GM06990 (cell line): ENCODE results near the gene FLRT1.

Experiments
- DNase-seq: peaks from one replicate; pipeline ENCODE4 v3.0.0-alpha.2; 2011; ENCODE audit not compliant: insufficient read length; ENCODE audit errors: extremely low read depth
- H3K27me3 ChIP-seq: replicated peaks from 2 replicates; pipeline ENCODE4 v1.6.0; 2011; ENCODE audit warnings: low read length; ENCODE audit not compliant: control insufficient read depth, insufficient read depth
- H3K36me3 ChIP-seq: 2 replicates; pipeline ENCODE4 v1.5.1; 2011; ENCODE audit warnings: low read length; ENCODE audit not compliant: control insufficient read depth, insufficient read depth
- H3K4me3 ChIP-seq: replicated peaks from 2 replicates; pipeline ENCODE4 v1.5.1; 2011; ENCODE audit warnings: low read depth, mild to moderate bottlenecking, control low read depth, low read length
- CTCF ChIP-seq: IDR thresholded peaks from 2 replicates; pipeline ENCODE4 v1.5.1; 2011; ENCODE audit warnings: low read length, control low read depth, mild to moderate bottlenecking, inconsistent platforms; ENCODE audit not compliant: insufficient read depth, poor library complexity, severe bottlenecking

Gene FLRT1

GRCh38 chr11:64035576-64035975 is at the start of gene FLRT1:
FLRT1 (plus strand) TSS chr11:64035931; CDS start chr11:64116268, 80,337 bp downstream.
- Histone ChIP-seq H3K36me3 (no peaks in the 10 kb centered on the region), H3K4me3 (no peak within 1 kb of the TSS), H3K27me3 (peaks cover 2% of the 10 kb centered on the region; the same call in 1 of the 2 replicates)
- DNase-seq, result no peak
- TF ChIP-seq CTCF, result no peak

- peak; percentile 86 for DNase-seq
- H3K27me3 ChIP-seq, result no peaks in the 10 kb centered on the region
- peaks cover 13% of the 10 kb centered on the region for H3K36me3 ChIP-seq
- peak within 1 kb of the TSS; percentile 99 for H3K4me3 ChIP-seq
- no peak for TF ChIP-seq CTCF
Observed at GRCh38 chr11:63986156-63986931, 49.4 kb upstream of the FLRT1 start, which contains the start of gene OTUB1. OTUB1 (plus strand) TSS chr11:63986438; CDS start chr11:63986457, 19 bp downstream.

- TF ChIP-seq CTCF, result no peak
- peak overlapping the region; percentile 99 for H3K4me3 ChIP-seq
Observed at GRCh38 chr11:63986932-63987513, 48.7 kb upstream of the FLRT1 start.

GRCh38 chr11:63991558-63991957 is 44.2 kb upstream of the FLRT1 start:
- TF ChIP-seq CTCF, result no peak
- Histone ChIP-seq H3K4me3 (no peak overlapping the region), H3K36me3 (peaks cover 24% of the 10 kb centered on the region), H3K27me3 (no peaks in the 10 kb centered on the region)
- DNase-seq, result no peak

More at GRCh38 chr11:63986932-63987513, 48.7 kb upstream of the FLRT1 start:
- no peak for DNase-seq
- peaks cover 17% of the 10 kb centered on the region for H3K36me3 ChIP-seq
- no peaks in the 10 kb centered on the region for H3K27me3 ChIP-seq

- no peak overlapping the region for H3K4me3 ChIP-seq
- H3K27me3 ChIP-seq, result no peaks in the 10 kb centered on the region
- no peak for TF ChIP-seq CTCF
- DNase-seq, result no peak
- H3K36me3 ChIP-seq, result peaks cover 31% of the 10 kb centered on the region
Observed at GRCh38 chr11:63993100-63993499, 42.6 kb upstream of the FLRT1 start.
